ENCODE measurements around the gene ELOVL5.
"Not testable (repeated sequence)": the region's sequence is repeated elsewhere in the genome, so short reads cannot be mapped to it uniquely, and the experiment has no call there.

The ELOVL5 gene

DNA sequence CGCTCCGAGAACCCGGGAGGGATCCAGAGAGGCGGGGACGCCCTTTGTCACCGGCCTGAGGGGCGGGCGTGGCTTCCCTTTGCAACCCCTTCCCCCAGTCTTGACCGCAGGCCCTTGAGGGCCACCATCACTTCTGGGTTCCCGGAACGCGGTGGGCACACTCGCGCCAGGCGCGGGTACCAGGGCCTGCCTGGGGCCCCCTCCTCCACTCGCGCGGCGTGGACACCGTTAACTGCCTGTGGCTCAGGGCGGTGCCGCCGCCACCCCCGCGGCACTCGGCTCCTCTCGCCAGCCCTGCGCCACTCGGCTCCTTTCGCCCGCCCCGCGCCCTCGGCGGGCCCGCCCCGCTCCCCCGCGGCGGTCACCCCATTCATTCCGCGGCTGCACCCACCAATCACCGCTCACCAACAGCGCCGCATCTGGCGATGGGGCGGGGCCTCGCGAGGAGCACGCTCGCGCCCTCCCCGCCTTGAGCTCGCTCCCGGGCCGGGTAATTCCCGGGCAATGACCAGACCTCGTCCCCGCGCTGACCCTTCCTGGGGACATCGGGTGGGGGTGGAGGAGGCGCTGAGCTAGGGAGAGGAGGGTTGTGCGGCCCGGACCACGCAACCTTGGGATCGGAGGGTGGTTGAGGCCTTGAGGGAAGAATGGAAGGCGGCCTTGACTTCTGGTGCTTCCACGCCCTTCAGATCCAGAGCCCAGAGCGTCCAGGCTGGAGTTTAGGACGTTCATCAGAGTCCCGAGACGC is 10.5 kb upstream of the ELOVL5 start:
- peak; percentile 90 for DNase-seq

- DNase-seq, result no peak
Measured at GRCh38 chr6:53358440-53359094, 9.8 kb upstream of the ELOVL5 start.

GRCh38 chr6:53357576-53358360 is 9.0 kb upstream of the ELOVL5 start:
- DNase-seq, result no peak

GRCh38 chr6:53353624-53354023 is 4.9 kb upstream of the ELOVL5 start:
- no peak for DNase-seq

DNA sequence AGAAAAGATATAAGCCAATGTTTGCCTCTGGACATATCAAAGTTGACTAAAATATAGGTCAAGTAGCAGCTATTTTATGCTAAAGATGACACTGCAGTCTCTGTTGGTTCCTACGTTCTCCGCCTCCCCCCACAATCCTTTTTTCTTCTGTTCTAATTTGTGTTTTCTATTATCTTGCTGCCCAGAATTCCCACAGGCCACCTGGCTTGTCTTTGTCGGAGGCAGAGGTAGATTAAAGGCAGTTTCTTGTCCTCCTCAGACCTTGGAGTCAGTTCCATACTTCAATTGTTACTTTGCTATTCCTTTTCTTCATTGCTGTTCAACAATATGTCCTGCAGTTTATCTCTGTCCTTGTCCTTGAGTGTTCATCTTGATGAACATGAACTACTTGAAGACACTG is 3.6 kb upstream of the ELOVL5 start:
- no peak for DNase-seq

GRCh38 chr6:53349209-53349693 is 501 bp upstream of the ELOVL5 start:
- no peak for DNase-seq

DNA sequence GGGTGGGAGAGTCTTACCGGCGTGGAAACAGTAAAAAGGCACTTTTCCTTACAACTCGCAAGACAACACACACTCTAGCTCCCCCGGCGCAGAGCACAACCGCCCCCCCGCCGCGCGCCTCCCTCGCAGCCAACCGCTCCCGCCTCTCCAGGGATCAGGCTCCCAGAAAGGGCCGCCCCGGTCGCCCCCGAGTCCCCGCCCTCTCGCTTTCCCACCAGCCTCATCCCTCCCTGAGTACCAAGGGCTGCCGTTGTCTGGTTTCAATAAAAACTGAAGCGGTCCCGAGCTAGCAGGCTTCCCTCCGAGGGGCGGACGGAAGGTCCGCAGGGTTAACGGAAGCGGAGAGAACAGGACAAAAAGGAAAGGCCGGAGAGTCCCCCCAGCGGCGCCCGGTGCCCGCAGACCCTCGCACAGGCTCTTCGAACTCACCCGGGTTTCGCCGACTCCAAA is 804 bp downstream of the ELOVL5 start:
- DNase-seq, result peak; percentile 56

DNA sequence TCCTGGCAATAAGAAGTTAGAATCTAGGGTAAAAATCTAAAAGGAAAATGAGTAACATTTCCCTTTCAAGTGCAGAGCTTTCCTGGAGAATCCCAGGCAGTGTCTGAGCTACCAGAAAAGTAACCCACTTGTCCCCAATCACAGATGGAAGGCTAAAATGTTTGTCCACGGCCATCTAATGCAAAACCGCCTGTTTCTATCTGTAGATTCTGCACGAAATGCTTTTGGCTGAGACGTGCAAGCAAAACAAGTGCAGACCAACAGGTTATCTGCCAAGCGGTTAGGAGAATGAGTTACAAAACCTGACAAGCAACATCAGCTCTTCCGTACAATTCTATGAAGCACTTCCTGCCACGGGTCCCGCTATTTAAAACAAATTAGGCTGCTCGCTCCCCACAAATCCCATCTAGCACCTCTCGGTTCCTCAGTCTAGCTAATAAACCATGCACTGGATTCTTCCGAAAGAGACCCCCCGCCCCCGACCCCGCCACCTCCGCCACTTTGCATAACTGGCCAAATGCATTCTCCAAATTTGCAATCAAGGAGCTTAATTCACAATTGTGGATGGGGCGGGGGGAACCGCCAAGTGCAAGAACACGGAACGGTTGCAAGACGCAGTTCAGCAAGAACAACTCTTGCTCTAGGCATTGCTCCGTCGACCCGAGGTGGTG is 1.4 kb downstream of the ELOVL5 start:
- peak; percentile 21 for DNase-seq

- DNase-seq, result not testable (repeated sequence)
Measured at GRCh38 chr6:53346049-53346448, 2.7 kb downstream of the ELOVL5 start.

GRCh38 chr6:53344969-53345368 is 3.8 kb downstream of the ELOVL5 start:
- DNase-seq, result no peak

- no peak for DNase-seq
Measured at GRCh38 chr6:53343092-53343491, 5.7 kb downstream of the ELOVL5 start.

GRCh38 chr6:53342217-53342616 is 6.5 kb downstream of the ELOVL5 start:
- DNase-seq, result no peak

DNA sequence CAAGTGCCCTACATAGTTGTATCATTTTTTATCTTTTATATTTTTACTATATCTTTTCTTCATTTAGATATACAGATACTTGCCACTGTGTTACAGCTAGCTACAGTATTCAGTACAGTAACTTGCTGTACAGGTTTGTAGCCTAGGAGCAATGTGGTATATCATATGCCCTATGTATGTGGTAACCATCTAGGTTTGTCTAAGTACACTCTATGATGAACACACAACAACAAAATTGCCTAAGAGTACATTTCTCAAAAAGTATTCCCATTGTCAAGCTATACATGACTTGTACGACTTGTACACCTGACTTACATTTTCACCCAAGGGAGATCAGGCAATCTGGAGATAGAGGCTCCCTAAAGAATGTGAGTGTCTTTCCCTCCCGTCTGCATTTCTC is 8.2 kb downstream of the ELOVL5 start:
- no peak for DNase-seq

- no peak for DNase-seq
Measured at GRCh38 chr6:53339424-53339823, 9.3 kb downstream of the ELOVL5 start.

GRCh38 chr6:53338304-53338703 is 10.4 kb downstream of the ELOVL5 start:
- no peak for DNase-seq

DNA sequence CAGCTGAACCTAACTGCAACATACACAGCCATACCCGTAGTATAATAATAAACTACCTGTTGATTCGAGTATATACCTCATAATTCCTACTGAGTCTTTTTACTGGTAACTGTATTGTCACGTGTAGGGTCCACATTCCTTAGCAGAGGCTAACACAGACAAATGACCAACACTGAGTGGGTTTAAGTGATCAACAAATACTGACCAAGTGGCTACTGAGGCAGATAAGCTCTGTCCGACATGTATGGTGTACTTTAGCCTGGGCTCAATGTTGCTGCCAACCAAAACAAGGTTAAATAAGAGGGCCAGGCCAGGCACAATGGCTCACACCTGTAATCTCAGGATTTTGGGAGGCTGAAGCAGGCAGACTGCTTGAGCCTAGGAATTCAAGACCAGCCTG is 12.7 kb downstream of the ELOVL5 start:
- no peak for DNase-seq

GRCh38 chr6:53335224-53335994 is 13.3 kb downstream of the ELOVL5 start:
- peak; percentile 69 for DNase-seq

GRCh38 chr6:53333439-53334408 is 15.0 kb downstream of the ELOVL5 start:
- no peak for DNase-seq

- DNase-seq, result no peak
Measured at GRCh38 chr6:53331678-53332077, 17.1 kb downstream of the ELOVL5 start.

- DNase-seq, result no peak
Measured at GRCh38 chr6:53330137-53330536, 18.6 kb downstream of the ELOVL5 start.

DNA sequence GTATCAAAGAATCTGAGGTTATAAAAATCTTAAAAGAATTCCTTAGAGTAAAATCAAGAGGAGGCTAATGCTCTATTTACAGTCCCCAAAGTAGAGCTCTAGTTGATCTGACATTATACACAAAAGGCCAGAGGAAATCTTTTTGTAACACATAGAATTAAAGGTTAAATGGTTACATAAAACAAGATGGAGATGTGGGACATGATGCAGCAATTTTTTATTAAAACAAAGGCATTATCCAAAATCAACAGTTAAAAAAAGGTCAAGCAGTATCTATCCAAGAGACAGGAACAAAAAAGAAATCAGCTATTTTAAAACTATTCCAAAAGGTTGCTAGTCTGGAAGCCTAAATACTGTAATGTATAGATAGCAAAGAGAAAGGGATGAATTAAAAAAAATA is 20.4 kb downstream of the ELOVL5 start:
- no peak for DNase-seq

Data from stimulated activated CD4-positive, alpha-beta T cell treated with anti-CD3 and anti-CD28 coated beads, Interleukin-4, amount 100 ng/mL, for 24 hours (primary cell).